ENCODE results near the gene COA1. TPM values are rescaled to one million over a fixed set of nuclear protein-coding genes. Genes with fewer than 3 reads are reported as not detected.

The COA1 gene
- polyA plus RNA-seq, 3 donors = 25.6 to 57.8 (median 56.2) TPM

- Histone ChIP-seq H3K4me1 (ENCODE audit: control insufficient read depth in 1 of 2, insufficient read depth in 2 of 2, low read length in 2 of 2) (no peaks in the 10 kb centered on the region), H3K27ac (ENCODE audit: low read depth in 1 of 2, low read length in 2 of 2) (no peak overlapping the region), H3K9me3 (replicated peaks in 1 of 2; ENCODE audit: control insufficient read depth in 1 of 2, insufficient read depth in 1 of 2, low read length in 2 of 2) (no peaks in the 10 kb centered on the region), H3K27me3 (ENCODE audit: control insufficient read depth in 2 of 2, insufficient read depth in 2 of 2, low read length in 2 of 2) (no peaks in the 10 kb centered on the region), H2AFZ (ENCODE audit: insufficient read depth, low read depth, low read length, poor library complexity, severe bottlenecking) (no peak overlapping the region), H3K4me3 (replicated peaks in 1 of 3; ENCODE audit: low read depth in 2 of 3, low read length in 3 of 3) (no peak overlapping the region), H3K79me2 (ENCODE audit: insufficient read depth, low read length) (no peaks in the 10 kb centered on the region), H4K20me1 (ENCODE audit: insufficient read depth, low read length) (no peaks in the 10 kb centered on the region), H3K4me2 (replicated peaks; ENCODE audit: extremely low read depth, low read length, poor library complexity, severe bottlenecking) (no peak overlapping the region), H3K36me3 (replicated peaks in 1 of 2; ENCODE audit: control insufficient read depth in 1 of 2, insufficient read depth in 2 of 2, low read length in 2 of 2) (peaks cover 73 to 98% of the 10 kb centered on the region in 2 donors), H3K9ac (ENCODE audit: insufficient read depth, low read length, poor library complexity, severe bottlenecking) (no peak overlapping the region)
- no peak overlapping the region for H3K4me3 Mint-ChIP-seq
- no peak for TF ChIP-seq CTCF (IDR thresholded peaks at IDR 0.05)
- peak overlapping the region in 1 of 7 donors; percentile 16 for H3K27ac Mint-ChIP-seq
- peaks cover 0 to 1% (median 0%) of the 10 kb centered on the region in 3 donors for H3K27me3 Mint-ChIP-seq (ENCODE audit: low read depth in 3 of 3)
- no peaks in the 10 kb centered on the region for H3K4me1 Mint-ChIP-seq
- H3K9me3 Mint-ChIP-seq = no peaks in the 10 kb centered on the region
- DNase-seq = no peak
- no CpG with 5 or more reads among the region's 3 CpGs for WGBS (ENCODE audit: insufficient coverage)
- H3K36me3 Mint-ChIP-seq = peaks cover 84 to 94% of the 10 kb centered on the region in 2 donors
- intact Hi-C loops (cut with micrococcal nuclease) = no loop called here
Measured at GRCh38 chr7:43640679-43641078, 88.6 kb downstream of the COA1 start.

GRCh38 chr7:43639858-43640491 lies 89.3 kb downstream of the COA1 start:
- no peaks in the 10 kb centered on the region for H3K27me3 ChIP-seq (ENCODE audit: control insufficient read depth in 2 of 2, insufficient read depth in 2 of 2, low read length in 2 of 2)
- no peak overlapping the region for H3K4me3 ChIP-seq (replicated peaks in 1 of 3; ENCODE audit: low read depth in 2 of 3, low read length in 3 of 3)
- Mint-ChIP-seq H3K27me3 (ENCODE audit: low read depth in 3 of 3) (peaks cover 0 to 1% (median 0%) of the 10 kb centered on the region in 3 donors), H3K36me3 (peaks cover 83 to 94% of the 10 kb centered on the region in 2 donors), H3K4me1 (no peaks in the 10 kb centered on the region), H3K9me3 (no peaks in the 10 kb centered on the region), H3K27ac (peak overlapping the region in 2 of 7 donors; percentile 27 to 76), H3K4me3 (no peak overlapping the region)
- H3K4me2 ChIP-seq (replicated peaks; ENCODE audit: extremely low read depth, low read length, poor library complexity, severe bottlenecking) = no peak overlapping the region
- H3K9me3 ChIP-seq (replicated peaks in 1 of 2; ENCODE audit: control insufficient read depth in 1 of 2, insufficient read depth in 1 of 2, low read length in 2 of 2) = no peaks in the 10 kb centered on the region
- DNase-seq = no peak
- no peak overlapping the region for H2AFZ ChIP-seq (ENCODE audit: insufficient read depth, low read depth, low read length, poor library complexity, severe bottlenecking)
- intact Hi-C loops (cut with micrococcal nuclease) = no loop called here
- H3K79me2 ChIP-seq (ENCODE audit: insufficient read depth, low read length) = no peaks in the 10 kb centered on the region
- peaks cover 77 to 97% of the 10 kb centered on the region in 2 donors for H3K36me3 ChIP-seq (replicated peaks in 1 of 2; ENCODE audit: control insufficient read depth in 1 of 2, insufficient read depth in 2 of 2, low read length in 2 of 2)
- H3K4me1 ChIP-seq (ENCODE audit: control insufficient read depth in 1 of 2, insufficient read depth in 2 of 2, low read length in 2 of 2) = no peaks in the 10 kb centered on the region
- H3K27ac ChIP-seq (ENCODE audit: low read depth in 1 of 2, low read length in 2 of 2) = no peak overlapping the region
- no peak overlapping the region for H3K9ac ChIP-seq (ENCODE audit: insufficient read depth, low read length, poor library complexity, severe bottlenecking)
- WGBS (ENCODE audit: insufficient coverage) = 100% methylated on average over 1 of the region's 6 CpGs
- TF ChIP-seq CTCF (IDR thresholded peaks at IDR 0.05) = no peak
- no peaks in the 10 kb centered on the region for H4K20me1 ChIP-seq (ENCODE audit: insufficient read depth, low read length)
